ENCODE measurements around the gene MTPN.

The MTPN gene

GRCh38 chr7:135981958-135982646, 4.9 kb upstream of the MTPN start:
- no peak for DNase-seq

- no peak for DNase-seq
Measured at GRCh38 chr7:135980665-135981180, 3.6 kb upstream of the MTPN start.

- DNase-seq: no peak
Measured at GRCh38 chr7:135980012-135980551, 2.9 kb upstream of the MTPN start.

- no peak for DNase-seq
Measured at GRCh38 chr7:135979471-135980011, 2.4 kb upstream of the MTPN start.

GRCh38 chr7:135978624-135979023, 1.5 kb upstream of the MTPN start:
- no peak for DNase-seq

GRCh38 chr7:135977742-135978066, 545 bp upstream of the MTPN start:
- no peak for DNase-seq

- no peak for DNase-seq
Measured at GRCh38 chr7:135976312-135977006, 700 bp downstream of the MTPN start.

GRCh38 chr7:135975166-135975565, 2.0 kb downstream of the MTPN start:
- DNase-seq: no peak

GRCh38 chr7:135974667-135975066, 2.5 kb downstream of the MTPN start:
- no peak for DNase-seq

- no peak for DNase-seq
Measured at GRCh38 chr7:135971366-135971725, 5.8 kb downstream of the MTPN start.

- DNase-seq: no peak
Measured at GRCh38 chr7:135970682-135971365, 6.3 kb downstream of the MTPN start.

- no peak for DNase-seq
Measured at GRCh38 chr7:135970045-135970444, 7.1 kb downstream of the MTPN start.

- DNase-seq: no peak
Measured at GRCh38 chr7:135966341-135967043, 10.7 kb downstream of the MTPN start.

- DNase-seq: no peak
Measured at GRCh38 chr7:135965602-135966001, 11.6 kb downstream of the MTPN start.

GRCh38 chr7:135964791-135965190, 12.4 kb downstream of the MTPN start:
- no peak for DNase-seq

- no peak for DNase-seq
Measured at GRCh38 chr7:135964274-135964673, 12.9 kb downstream of the MTPN start.

GRCh38 chr7:135962802-135963201, 14.4 kb downstream of the MTPN start:
- no peak for DNase-seq

GRCh38 chr7:135960709-135961451, 16.3 kb downstream of the MTPN start:
- no peak for DNase-seq

GRCh38 chr7:135959646-135960363, 17.4 kb downstream of the MTPN start:
- DNase-seq: no peak

- DNase-seq: no peak
Measured at GRCh38 chr7:135958173-135958572, 19.0 kb downstream of the MTPN start.

GRCh38 chr7:135957627-135958026, 19.5 kb downstream of the MTPN start:
- no peak for DNase-seq

Measured in cortex of kidney (tissue), 1 donor.